ENCODE measurements around the gene NOL6. TPM values are rescaled to one million over a fixed set of nuclear protein-coding genes. Genes with fewer than 3 reads are reported as not detected.
"Not testable (repeated sequence)": the region's sequence is repeated elsewhere in the genome, so short reads cannot be mapped to it uniquely, and the experiment has no call there.

Gene NOL6
- polyA plus RNA-seq, 1 experiment = 39.4 TPM

DNA sequence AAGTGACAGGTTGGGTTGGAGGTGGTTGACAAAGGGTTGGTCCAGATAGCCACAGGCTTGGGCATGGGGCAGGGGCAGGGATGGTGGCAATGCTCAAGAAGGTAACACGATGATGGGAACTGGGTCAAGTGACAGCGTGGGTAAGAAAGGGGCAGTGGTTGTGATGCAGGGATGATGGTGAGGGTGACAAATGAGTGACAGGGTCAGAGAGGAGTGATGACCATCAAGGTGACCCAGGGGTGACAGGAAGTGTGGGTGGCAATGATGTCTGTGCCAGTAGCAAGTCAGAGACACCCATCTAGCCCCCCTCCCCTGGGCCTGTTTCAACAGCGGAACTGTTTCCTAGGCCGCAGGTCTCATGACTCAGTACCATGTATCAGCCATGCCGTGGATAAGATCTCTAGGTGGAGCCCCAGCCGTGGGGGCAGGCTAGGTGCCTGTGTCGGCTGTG, 46.9 kb downstream of the NOL6 start:
- no peaks in the 10 kb centered on the region for H3K27me3 ChIP-seq (ENCODE audit: control insufficient read depth, insufficient read depth, low read length)
- H3K4me3 ChIP-seq (ENCODE audit: low read depth, low read length) = no peak overlapping the region
- DNase-seq (ENCODE audit: low read depth) = no peak
- POLR2A ChIA-PET = no interaction called here
- TF ChIP-seq, protein P1, sequence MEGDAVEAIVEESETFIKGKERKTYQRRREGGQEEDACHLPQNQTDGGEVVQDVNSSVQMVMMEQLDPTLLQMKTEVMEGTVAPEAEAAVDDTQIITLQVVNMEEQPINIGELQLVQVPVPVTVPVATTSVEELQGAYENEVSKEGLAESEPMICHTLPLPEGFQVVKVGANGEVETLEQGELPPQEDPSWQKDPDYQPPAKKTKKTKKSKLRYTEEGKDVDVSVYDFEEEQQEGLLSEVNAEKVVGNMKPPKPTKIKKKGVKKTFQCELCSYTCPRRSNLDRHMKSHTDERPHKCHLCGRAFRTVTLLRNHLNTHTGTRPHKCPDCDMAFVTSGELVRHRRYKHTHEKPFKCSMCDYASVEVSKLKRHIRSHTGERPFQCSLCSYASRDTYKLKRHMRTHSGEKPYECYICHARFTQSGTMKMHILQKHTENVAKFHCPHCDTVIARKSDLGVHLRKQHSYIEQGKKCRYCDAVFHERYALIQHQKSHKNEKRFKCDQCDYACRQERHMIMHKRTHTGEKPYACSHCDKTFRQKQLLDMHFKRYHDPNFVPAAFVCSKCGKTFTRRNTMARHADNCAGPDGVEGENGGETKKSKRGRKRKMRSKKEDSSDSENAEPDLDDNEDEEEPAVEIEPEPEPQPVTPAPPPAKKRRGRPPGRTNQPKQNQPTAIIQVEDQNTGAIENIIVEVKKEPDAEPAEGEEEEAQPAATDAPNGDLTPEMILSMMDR (IDR thresholded peaks at IDR 0.05; ENCODE audit: insufficient read depth, low read depth, low read length) = no peak
- no peaks in the 10 kb centered on the region for H3K36me3 ChIP-seq (ENCODE audit: control insufficient read depth, insufficient read depth, low read length)
- CTCF ChIA-PET = interaction anchor here (1.2 kb wide), 1 partner anchor 12 kb away, joined by 4 read pairs; no protein-coding TSS in a partner anchor

DNA sequence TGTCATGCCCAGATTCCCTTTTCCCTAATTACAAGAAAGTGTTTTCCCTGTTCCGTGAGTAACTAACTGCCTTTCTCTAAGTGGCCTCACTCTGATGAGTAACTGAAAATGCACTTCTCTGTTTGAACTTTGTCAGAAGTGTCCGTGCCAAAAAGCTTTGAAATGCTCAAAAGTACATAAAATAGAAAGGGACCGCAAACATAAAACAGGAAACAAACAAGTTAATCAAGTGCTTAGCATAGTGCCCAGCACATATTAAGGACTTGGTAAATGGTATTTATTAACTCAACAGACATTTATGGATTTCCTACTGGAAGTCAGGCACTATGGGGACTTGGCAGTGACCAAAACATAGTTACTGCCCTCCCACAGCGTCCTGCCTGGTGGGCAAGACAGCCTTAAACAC, 48.6 kb downstream of the NOL6 start:
- Histone ChIP-seq H3K27me3 (ENCODE audit: control insufficient read depth, insufficient read depth, low read length) (peaks cover 3% of the 10 kb centered on the region), H3K4me3 (ENCODE audit: low read depth, low read length) (no peak overlapping the region), H3K36me3 (ENCODE audit: control insufficient read depth, insufficient read depth, low read length) (no peaks in the 10 kb centered on the region)
- POLR2A ChIA-PET = no interaction called here
- TF ChIP-seq, protein P1 (IDR thresholded peaks at IDR 0.05; ENCODE audit: insufficient read depth, low read depth, low read length) = no peak
- CTCF ChIA-PET = no interaction called here
- DNase-seq (ENCODE audit: low read depth) = no peak

DNA sequence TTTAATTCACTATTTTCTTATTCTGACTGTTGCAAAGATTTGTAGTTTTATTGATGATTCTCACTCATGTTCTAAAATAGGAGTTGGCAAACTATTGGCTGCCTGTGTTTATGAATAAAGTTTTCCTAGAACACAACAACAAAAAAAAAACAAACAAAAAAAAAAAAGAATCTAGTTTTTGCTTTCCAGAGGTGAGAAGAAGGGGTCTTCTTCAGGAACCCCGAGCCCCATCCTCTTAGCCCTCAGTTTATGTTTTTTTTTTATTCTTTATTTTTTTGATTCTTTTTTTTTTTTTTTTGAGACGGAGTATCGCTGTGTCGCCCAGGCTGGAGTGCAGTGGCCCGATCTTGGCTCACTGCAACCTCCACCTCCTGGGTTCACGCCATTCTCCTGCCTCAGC, 49.2 kb downstream of the NOL6 start:
- H3K36me3 ChIP-seq (ENCODE audit: control insufficient read depth, insufficient read depth, low read length); H3K27me3 ChIP-seq (ENCODE audit: control insufficient read depth, insufficient read depth, low read length); H3K4me3 ChIP-seq (ENCODE audit: low read depth, low read length); CTCF ChIA-PET; DNase-seq (ENCODE audit: low read depth); POLR2A ChIA-PET: not testable (repeated sequence)

DNA sequence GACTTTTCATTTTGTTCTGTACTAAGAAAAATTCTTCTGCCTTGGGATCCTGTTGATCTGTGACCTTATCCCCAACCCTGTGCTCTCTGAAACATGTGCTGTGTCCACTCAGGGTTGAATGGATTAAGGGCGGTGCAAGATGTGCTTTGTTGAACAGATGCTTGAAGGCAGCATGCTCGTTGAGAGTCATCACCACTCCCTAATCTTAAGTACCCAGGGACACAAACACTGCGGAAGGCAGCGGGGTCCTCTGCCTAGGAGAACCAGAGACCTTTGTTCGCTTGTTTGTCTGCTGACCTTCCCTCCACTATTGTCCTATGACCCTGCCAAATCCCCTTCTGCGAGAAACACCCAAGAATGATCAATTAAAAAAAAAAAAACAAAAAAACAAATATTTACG, 49.7 kb downstream of the NOL6 start:
- H3K4me3 ChIP-seq (ENCODE audit: low read depth, low read length); CTCF ChIA-PET; H3K36me3 ChIP-seq (ENCODE audit: control insufficient read depth, insufficient read depth, low read length); DNase-seq (ENCODE audit: low read depth); H3K27me3 ChIP-seq (ENCODE audit: control insufficient read depth, insufficient read depth, low read length); POLR2A ChIA-PET: not testable (repeated sequence)

DNA sequence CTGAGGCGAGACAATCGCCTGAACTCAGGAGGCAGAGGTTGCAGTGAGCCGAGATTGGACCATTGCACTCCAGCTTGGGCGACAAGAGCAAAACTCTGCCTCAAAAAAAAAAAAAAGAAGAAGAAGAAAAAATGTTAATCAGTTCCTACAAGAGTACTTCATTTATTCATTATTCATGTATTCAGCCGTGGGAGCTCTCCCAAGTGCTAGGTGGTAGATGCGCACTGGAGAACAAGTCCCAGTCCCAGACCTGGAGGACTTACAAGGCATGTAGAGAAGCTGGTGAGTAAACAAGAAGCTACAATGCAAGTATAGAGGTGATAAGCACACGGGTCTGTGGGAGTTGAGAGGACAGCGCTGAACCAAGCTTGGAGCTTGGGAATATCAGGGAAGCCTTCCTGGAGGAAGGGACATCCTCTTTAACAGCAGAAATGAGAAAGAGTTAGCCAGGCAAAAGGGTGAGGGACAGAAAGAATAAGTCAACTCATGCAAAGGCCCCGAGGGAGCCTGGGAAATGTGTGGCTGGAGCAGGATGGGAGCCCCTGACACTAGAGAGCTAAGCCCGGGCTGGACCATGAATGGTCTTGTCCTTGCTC, 53.9 kb downstream of the NOL6 start:
- DNase-seq (ENCODE audit: low read depth) = no peak
- Histone ChIP-seq H3K27me3 (ENCODE audit: control insufficient read depth, insufficient read depth, low read length) (peaks cover 7% of the 10 kb centered on the region), H3K4me3 (ENCODE audit: low read depth, low read length) (no peak overlapping the region), H3K36me3 (ENCODE audit: control insufficient read depth, insufficient read depth, low read length) (no peaks in the 10 kb centered on the region)
- ChIA-PET POLR2A (no interaction called here), CTCF (interaction anchor here (0.7 to 8.2 kb wide), 4 partner anchors 29 to 133 kb away, joined by 3 to 111 read pairs (median 3); no protein-coding TSS in a partner anchor)
- TF ChIP-seq, protein P1 (IDR thresholded peaks at IDR 0.05; ENCODE audit: insufficient read depth, low read depth, low read length) = no peak

DNA sequence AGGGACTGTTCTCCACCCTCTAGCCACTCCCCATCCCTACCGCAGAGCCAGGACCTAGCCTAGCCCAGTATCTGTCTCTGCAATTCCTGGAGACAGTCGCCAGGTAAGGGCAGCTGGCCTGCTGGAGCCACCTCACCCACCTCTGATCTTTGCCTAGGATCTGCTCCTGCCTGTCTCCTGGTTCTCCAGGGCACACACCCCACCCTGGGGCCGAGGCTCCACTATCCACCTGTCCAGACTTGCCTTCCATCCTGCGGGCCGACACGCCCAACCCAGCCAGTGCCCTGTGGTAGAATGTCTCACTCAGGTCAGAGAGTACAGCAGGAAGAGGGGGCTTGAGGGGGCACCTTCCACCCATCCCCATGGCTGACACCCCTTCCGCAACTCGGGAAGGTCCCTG, 55.6 kb downstream of the NOL6 start:
- H3K36me3 ChIP-seq (ENCODE audit: control insufficient read depth, insufficient read depth, low read length) = no peaks in the 10 kb centered on the region
- no peak overlapping the region for H3K4me3 ChIP-seq (ENCODE audit: low read depth, low read length)
- TF ChIP-seq, protein P1 (IDR thresholded peaks at IDR 0.05; ENCODE audit: insufficient read depth, low read depth, low read length) = no peak
- ChIA-PET CTCF (interaction anchor here (4.5 to 8.2 kb wide), 3 partner anchors 14 to 131 kb away, joined by 25 to 111 read pairs (median 42); partner anchors contain the start of gene AQP7), POLR2A (no interaction called here)
- peaks cover 7% of the 10 kb centered on the region for H3K27me3 ChIP-seq (ENCODE audit: control insufficient read depth, insufficient read depth, low read length)
- no peak for DNase-seq (ENCODE audit: low read depth)

Data from BJ (cell line).